Activated gamma-delta T cell treated with anti-CD3 and anti-CD28 coated beads, Interleukin-2, amount 50 U/mL, for 16 hours (primary cell): ENCODE measurements around the gene CTSW.
"Not testable (repeated sequence)": the region's sequence is repeated elsewhere in the genome, so short reads cannot be mapped to it uniquely, and the experiment has no call there.

Experiments used
- DNase-seq: peaks from one replicate; pipeline ENCODE4 v3.0.0-alpha.2; 2020; ENCODE audit warnings: low read depth

The CTSW gene, protein sequence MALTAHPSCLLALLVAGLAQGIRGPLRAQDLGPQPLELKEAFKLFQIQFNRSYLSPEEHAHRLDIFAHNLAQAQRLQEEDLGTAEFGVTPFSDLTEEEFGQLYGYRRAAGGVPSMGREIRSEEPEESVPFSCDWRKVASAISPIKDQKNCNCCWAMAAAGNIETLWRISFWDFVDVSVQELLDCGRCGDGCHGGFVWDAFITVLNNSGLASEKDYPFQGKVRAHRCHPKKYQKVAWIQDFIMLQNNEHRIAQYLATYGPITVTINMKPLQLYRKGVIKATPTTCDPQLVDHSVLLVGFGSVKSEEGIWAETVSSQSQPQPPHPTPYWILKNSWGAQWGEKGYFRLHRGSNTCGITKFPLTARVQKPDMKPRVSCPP

GRCh38 chr11:65879617-65880016 is at the start of gene CTSW:
Gene CTSW, plus strand, starts transcription at chr11:65879837. Its CDS starts 18 bp downstream, at chr11:65879855.
- no peak for DNase-seq

DNA sequence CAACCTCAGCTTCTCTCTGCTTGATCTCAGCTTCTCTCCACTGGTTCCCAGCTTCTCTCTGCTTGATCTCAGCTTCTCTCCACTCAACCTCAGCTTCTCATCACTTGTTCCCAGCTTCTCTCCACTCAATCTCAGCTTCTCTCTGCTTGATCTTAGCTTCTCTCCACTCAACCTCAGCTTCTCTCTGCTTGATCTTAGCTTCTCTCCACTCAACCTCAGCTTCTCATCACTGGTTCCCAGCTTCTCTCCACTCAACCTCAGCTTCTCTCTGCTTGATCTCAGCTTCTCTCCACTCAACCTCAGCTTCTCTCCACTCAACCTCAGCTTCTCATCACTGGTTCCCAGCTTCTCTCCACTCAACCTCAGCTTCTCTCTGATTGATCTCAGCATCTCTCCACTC is 47.4 kb upstream of the CTSW start:
- not testable (repeated sequence) for DNase-seq

DNA sequence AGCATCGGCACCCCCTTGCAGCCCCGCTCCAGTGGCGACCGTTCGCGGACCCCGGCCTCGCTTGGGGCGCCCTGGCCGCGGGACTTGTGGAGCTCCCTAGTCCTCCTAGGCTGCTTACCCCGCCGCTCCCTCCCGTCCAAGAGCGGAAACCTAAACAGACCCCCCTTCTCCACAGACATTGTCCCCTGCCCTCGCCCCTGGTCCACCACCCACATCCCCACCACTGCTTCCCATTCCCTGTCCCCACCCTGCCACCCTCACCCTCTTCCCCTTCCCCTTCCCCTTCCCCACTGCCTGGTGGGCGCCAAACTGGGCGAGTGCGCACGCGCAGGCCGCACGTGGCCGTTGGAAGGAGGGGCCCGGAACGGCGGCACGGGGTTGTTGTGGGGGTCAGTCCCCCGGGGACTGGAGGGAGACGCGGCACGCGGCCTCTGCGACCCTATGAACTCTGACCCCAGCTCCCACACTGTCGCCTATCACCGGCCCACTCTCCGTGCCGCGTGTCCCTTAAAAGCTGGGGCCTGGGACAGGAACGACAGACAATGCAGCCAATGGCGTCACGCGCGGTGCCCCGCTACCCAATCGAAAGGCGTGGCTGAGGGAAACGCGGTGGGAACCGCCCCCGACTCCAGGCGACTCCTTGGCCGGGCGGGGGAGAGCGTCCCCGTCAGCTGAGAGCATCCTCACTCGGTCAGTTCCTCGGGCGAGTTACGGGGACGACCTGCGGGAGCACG is 46.2 kb upstream of the CTSW start, which contains the start of gene SNX32:
Gene SNX32, plus strand, starts transcription at position 667 of the 734 bp plus-strand sequence. CDS start 103 bp downstream, outside the sequence.
- peak; percentile 89 for DNase-seq

DNA sequence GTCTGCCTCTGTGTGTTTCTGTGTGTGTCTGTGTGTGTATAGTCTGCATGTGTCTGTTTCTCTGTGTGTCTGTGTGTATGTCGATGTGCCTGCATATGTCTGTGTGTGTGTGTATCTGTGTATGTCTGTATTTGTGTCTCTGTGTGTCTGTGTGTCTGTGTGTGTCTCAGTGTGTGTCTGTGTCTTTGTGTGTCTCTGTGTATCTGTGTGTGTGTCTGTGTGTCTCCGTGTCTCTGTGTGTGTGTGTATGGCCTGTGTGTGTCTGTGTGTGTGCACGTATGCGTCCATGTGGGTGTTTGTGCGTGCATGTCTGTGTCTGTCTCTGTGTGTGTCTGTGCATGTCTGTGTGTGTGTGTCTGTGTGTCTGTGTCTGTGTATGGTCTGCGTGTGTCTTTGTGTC is 45.4 kb upstream of the CTSW start:
- DNase-seq, result no peak

- DNase-seq, result no peak
Measured at GRCh38 chr11:65842144-65842543, 37.5 kb upstream of the CTSW start.

- no peak for DNase-seq
Measured at GRCh38 chr11:65843811-65844210, 35.8 kb upstream of the CTSW start.

- no peak for DNase-seq
Measured at GRCh38 chr11:65844231-65844872, 35.3 kb upstream of the CTSW start.

DNA sequence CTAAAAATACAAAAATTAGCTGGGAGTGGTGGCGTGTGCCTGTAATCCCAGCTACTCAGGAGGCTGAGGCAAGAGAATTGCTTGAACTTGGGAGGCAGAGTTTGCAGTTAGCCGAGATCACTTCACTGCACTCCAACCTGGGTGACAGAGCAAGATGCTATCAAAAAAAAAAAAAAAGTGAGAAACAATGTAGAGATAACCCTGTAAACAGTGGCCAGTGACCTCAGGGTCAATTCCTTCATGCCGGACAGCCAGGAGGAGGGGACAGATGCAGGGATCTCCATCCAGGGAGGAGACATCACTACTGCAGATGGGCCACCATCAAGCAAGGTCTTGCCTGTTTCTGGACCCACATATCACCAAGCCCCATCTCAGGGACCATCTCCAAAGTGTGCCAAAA is 31.9 kb upstream of the CTSW start:
- DNase-seq, result no peak

- not testable (repeated sequence) for DNase-seq
Measured at GRCh38 chr11:65848693-65849092, 30.9 kb upstream of the CTSW start.

GRCh38 chr11:65849366-65849765 is 30.3 kb upstream of the CTSW start:
- DNase-seq, result no peak

DNA sequence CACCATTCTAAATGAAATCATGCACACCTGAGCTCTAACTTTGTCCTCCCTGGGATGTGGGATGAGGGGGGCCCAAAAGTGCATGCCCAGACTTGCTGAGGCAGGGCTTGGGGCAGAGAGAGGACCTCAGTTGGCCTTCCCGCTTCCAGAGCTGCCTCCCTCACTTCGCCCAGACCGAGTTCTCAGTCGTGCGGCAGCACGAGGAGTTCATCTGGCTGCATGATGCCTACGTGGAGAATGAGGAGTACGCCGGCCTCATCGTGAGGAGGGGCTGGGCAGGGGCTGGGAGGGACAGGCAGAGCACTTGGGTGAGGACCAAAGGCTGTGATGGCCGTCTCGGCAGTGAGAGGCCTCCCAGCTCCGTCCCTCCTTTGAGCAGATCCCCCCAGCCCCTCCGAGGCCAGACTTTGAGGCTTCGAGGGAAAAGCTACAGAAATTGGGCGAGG is 29.8 kb upstream of the CTSW start:
- no peak for DNase-seq

DNA sequence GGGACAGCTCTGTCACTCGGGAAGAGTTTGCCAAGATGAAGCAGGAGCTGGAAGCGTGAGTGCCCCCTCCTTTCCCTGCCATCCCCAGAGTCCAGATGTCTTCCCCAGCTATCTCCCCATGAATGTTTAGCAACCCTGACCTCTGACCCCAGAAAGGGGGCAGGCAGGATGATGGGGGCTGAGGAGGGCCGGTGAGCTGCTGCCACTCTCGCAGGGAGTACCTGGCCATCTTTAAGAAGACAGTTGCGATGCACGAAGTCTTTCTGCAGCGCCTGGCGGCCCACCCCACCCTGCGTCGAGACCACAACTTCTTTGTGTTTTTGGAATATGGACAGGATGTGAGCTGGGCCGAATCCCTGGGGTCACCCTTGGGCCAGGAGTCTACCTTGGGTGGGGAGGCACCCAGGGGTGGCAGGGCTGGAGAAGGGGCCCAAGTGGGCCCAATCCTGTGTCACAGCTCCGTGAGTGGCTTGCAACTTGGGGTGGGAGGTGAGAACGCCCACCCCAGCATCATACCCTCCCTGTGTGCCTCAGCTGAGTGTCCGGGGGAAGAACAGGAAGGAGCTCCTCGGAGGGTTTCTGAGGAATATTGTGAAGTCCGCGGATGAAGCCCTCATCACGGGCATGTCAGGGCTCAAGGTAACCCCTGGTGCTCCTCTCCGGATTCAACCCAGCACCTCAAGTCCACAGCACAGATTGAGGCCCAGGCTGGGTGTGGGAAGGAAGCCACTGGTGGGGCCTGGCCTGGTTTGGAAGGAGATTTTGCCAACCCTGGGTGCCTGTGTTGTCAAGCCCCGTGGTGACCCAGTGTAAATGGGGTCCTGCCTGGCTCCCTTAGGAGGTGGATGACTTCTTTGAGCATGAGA is 29.2 kb upstream of the CTSW start:
- DNase-seq, result no peak

DNA sequence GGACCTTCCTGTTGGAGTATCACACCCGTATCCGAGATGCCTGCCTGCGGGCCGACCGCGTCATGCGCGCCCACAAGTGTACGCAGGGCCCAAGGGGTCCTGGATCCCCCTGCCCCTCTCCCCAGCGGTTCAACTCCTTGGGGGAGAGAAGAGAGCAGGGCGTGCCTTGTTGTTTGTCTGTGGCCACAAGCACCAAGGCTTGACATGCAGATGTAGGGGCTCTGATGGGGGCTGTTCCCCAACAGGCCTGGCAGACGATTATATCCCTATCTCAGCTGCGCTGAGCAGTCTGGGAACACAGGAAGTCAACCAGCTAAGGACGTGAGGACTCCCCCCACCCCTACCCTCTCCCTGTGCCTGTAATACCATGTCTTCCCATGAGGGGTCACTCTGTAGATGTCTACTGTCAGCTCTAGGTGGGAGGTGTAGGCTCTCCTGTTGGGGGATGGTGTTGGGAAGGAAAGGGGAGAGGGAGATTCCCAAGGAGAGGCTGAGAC is 28.5 kb upstream of the CTSW start:
- no peak for DNase-seq

DNA sequence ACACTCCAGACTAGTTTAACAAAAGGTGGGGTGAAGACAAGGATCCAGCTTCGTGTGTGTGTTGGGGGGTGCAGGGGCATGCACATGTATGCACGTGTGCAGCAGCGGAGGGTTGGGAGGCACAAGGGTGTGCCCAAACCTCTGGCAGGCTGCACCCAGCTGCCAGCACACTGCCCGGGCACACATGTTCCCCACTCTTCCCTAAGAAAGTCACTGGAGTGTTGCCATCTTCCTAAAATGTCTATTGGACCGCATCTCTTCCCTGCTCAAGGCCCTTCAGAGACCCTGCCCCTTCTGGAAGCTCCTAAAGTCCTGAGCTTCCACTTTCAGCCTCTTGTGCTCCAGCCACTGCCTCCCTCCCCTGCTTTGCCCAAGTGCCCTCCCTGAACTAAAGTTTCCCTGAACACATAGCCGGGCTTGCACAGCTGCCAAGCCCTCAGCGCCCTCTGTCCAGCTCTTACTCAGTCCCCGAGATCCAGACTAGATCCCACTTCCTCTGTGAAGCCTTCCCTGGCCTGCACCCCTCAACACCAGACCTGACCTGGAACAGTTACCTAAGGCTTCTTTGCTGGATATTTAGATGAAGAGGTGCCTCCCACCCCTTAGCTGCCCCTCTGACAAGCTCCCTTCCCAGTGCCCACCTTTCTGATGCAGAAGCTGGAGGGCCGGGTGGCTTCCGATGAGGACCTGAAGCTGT is 27.7 kb upstream of the CTSW start:
- no peak for DNase-seq

GRCh38 chr11:65852508-65853245 is 27.0 kb upstream of the CTSW start:
- DNase-seq, result no peak

- DNase-seq, result no peak
Measured at GRCh38 chr11:65853246-65853979, 26.2 kb upstream of the CTSW start.

DNA sequence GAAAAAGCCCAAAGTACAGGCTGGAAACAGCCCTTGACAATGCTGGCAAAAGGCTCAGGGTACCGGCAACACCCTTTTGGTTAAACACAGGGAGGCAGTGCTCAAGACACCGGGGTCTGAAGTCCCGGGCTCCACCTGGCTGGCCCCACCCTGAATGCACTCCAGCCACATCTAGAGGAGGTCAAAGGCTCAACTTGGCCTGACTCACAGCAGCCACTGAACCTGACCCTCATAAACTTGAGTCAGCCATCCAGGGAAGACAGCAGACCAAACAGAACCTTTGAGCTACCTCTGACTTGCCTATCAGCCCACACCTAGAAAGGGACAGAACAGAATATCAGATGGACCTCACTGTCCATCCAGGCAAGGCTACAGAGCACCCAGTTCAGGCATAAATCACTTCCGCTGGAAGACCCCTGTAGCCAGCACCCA is 25.5 kb upstream of the CTSW start:
- DNase-seq, result no peak

DNA sequence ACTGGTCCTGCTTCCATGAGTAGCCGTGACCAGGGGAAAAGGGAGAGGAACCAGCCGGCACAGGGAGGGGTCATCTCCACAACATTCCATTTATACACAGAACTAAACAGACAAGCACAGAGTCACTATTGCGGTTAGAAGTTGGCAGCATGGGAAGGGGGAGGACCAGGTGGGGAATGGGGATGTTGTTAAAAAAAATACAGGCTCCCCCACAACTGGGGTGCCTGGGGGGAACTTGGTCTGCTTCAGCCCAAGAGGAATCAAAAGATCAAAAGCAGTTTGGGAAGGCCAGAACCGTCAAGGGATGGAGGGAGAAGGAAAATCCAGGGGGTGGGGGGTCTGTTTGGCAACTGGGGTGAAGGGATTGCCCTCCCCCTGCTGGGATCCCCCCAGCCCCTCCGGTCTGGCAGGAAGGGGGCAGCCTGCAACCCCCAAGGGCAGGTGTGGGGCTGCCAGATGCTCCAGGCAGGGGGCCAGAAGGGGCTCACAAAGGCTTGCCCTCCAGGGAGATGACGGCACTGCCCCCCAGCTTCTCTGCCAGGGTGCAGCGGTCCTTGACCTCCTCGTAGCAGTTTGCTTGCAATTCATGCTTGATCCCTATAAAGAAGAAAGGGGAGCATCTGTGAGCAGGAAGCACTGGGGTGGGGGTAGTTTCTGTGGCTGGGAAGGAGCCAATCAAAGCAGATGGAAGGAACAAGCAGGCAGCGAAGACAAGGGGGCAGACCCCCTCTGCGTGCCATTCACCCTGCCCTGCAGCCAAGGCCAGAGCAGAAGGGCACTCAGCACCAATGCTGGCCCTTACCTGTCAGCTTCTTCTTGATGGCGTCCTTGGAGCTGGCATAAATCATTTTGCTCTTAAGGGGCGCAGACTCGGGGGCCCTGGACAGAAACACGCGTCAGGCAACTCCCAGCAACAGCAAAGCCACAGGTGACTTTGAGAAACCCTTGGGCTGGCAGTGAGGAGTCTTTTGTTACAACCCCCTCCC is 24.5 kb upstream of the CTSW start:
- no peak for DNase-seq
